ENCODE data around the gene WDR64. TPM values are rescaled to one million over a fixed set of nuclear protein-coding genes. Genes with fewer than 3 reads are reported as not detected.

WDR64 gene
- total RNA-seq: not detected
- long read RNA-seq: 0 reads

DNA sequence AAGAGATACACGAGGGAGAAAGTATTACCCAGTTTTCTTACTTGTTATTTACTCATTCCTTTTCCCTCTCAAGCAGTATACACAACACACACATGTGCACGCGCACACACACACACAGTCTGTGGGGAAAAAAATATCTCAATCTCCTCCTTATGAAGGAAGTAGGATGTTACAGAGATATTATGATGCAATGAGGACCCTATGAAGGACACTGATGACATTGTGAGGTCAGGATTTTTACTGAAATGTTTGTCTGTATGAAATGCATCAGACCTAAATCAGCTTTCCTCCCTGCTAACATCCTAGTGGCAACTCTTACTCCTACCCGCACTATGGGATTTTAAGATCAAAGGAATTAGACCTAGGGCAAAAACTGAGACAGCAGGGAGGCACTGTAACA lies at the start of gene WDR64:
WDR64 (plus strand) TSS at position 270 of the 400 bp plus-strand sequence. CDS start 204 bp downstream, outside the sequence.
- intact Hi-C loops (cut with DNase I): no loop called here

DNA sequence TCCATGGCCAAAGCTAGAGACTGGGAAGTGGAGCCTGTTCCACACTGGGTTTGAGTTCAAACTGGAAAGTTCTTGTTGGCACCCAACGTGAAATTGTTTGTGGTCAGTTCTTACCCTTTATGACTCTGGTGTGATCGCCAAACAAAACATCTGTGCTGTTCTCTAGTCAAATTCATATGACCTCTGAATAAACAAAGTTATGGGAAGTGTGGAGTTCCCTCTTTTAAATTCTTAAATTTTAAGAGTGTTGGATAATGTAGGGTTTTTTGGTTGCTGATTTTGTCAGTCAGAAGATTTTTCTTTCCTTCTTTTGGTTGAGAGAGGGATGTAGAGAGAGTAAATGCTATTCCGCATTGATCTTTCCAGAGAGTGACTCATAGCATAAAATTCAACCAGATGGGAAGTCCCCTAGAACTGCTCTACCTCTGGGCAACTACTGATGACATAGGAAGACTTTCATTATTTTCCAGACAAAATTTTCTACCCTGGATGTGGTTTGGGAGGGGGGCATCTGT lies 48.3 kb upstream of the WDR64 start:
- Histone ChIP-seq H3K27ac (peak overlapping the region; percentile 25), H3K27me3 (ENCODE audit: low read depth) (no peaks in the 10 kb centered on the region), H3K36me3 (no peaks in the 10 kb centered on the region), H3K4me1 (peaks cover 7% of the 10 kb centered on the region), H3K9me3 (no peaks in the 10 kb centered on the region), H3K4me3 (no peak overlapping the region)
- TF ChIP-seq, protein P1, sequence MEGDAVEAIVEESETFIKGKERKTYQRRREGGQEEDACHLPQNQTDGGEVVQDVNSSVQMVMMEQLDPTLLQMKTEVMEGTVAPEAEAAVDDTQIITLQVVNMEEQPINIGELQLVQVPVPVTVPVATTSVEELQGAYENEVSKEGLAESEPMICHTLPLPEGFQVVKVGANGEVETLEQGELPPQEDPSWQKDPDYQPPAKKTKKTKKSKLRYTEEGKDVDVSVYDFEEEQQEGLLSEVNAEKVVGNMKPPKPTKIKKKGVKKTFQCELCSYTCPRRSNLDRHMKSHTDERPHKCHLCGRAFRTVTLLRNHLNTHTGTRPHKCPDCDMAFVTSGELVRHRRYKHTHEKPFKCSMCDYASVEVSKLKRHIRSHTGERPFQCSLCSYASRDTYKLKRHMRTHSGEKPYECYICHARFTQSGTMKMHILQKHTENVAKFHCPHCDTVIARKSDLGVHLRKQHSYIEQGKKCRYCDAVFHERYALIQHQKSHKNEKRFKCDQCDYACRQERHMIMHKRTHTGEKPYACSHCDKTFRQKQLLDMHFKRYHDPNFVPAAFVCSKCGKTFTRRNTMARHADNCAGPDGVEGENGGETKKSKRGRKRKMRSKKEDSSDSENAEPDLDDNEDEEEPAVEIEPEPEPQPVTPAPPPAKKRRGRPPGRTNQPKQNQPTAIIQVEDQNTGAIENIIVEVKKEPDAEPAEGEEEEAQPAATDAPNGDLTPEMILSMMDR (IDR thresholded peaks at IDR 0.05): no peak
- intact Hi-C loops (cut with DNase I): no loop called here
- DNase-seq (no peak), ATAC-seq (peak; percentile 64 to 67)

More for the DNA sequence above, at the start of gene WDR64:
- H3K36me3 ChIP-seq: no peaks in the 10 kb centered on the region
- H3K4me1 ChIP-seq: no peaks in the 10 kb centered on the region
- TF ChIP-seq, protein P1 (IDR thresholded peaks at IDR 0.05): no peak
- H3K9me3 ChIP-seq: no peaks in the 10 kb centered on the region
- no peak for ATAC-seq
- H3K27me3 ChIP-seq (ENCODE audit: low read depth): no peaks in the 10 kb centered on the region
- no peak within 1 kb of the TSS for H3K4me3 ChIP-seq
- H3K27ac ChIP-seq: no peak within 1 kb of the TSS
- no peak for DNase-seq

- intact Hi-C loops (cut with DNase I): no loop called here
- peaks cover 12% of the 10 kb centered on the region for H3K4me1 ChIP-seq
- TF ChIP-seq, protein P1 (IDR thresholded peaks at IDR 0.05): no peak
- no peak overlapping the region for H3K27ac ChIP-seq
- no peaks in the 10 kb centered on the region for H3K27me3 ChIP-seq (ENCODE audit: low read depth)
- H3K9me3 ChIP-seq: no peaks in the 10 kb centered on the region
- no peaks in the 10 kb centered on the region for H3K36me3 ChIP-seq
- ATAC-seq: peak; percentile 20 to 31
- DNase-seq: no peak
- no peak overlapping the region for H3K4me3 ChIP-seq
Observed at GRCh38 chr1:241605146-241605805, 46.8 kb upstream of the WDR64 start.

DNA sequence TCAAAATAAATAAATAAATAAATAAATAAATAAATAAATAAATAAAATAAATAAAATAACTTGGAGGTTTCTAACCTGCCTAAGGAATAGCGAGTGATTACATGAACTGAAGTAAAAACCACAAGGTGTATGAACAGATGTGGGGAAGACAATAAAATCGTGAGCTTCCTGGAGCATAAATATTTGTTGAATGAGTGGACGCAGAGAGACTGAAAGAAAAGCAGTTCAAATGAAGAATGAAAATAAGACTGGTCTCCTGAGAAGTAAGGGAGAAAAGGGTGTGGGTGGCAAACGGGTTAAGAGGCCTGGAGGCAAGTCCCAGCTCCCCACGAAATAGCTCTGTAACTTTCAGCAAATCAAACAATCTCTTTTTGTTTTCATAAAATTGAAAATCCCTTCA lies 45.5 kb upstream of the WDR64 start:
- TF ChIP-seq, protein P1 (IDR thresholded peaks at IDR 0.05): no peak
- no peak overlapping the region for H3K4me3 ChIP-seq
- no peak overlapping the region for H3K27ac ChIP-seq
- H3K9me3 ChIP-seq: no peaks in the 10 kb centered on the region
- no peak for DNase-seq
- no peaks in the 10 kb centered on the region for H3K27me3 ChIP-seq (ENCODE audit: low read depth)
- no peaks in the 10 kb centered on the region for H3K36me3 ChIP-seq
- intact Hi-C loops (cut with DNase I): no loop called here
- ATAC-seq: no peak
- peaks cover 25% of the 10 kb centered on the region for H3K4me1 ChIP-seq

DNA sequence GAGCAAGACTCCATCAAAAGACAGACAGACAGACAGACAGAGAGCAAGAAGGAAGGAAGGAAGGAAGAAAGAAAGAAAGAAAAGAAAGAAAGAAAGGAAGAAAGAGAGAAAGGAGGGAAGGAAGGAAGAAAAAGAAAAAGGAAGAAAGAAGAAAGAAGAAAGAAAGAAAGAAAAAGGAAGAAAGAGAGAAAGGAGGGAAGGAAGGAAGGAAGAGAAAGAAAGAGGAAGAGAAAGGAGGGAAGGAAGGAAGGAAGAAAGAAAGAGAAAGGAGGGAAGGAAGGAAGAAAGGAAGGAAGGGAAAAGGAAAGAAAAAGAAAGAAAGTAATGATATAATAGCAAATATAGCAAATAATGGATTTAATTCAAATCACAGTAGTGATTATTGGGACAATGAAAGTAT lies 44.6 kb upstream of the WDR64 start:
- no peaks in the 10 kb centered on the region for H3K27me3 ChIP-seq (ENCODE audit: low read depth)
- H3K4me3 ChIP-seq: no peak overlapping the region
- H3K4me1 ChIP-seq: peaks cover 27% of the 10 kb centered on the region
- ATAC-seq: no peak
- intact Hi-C loops (cut with DNase I): no loop called here
- no peaks in the 10 kb centered on the region for H3K9me3 ChIP-seq
- TF ChIP-seq, protein P1 (IDR thresholded peaks at IDR 0.05): no peak
- no peak overlapping the region for H3K27ac ChIP-seq
- DNase-seq: no peak
- no peaks in the 10 kb centered on the region for H3K36me3 ChIP-seq

All from lower lobe of right lung (tissue), 2 donors.